SHP77 (cell line): ENCODE data around the gene ROR1.
"Not testable (repeated sequence)": the region's sequence is repeated elsewhere in the genome, so short reads cannot be mapped to it uniquely, and the experiment has no call there.

Experiments used
- DNase-seq, 2 experiments: peaks; one replicate each; lab custom pipeline; 2025; lab: John Stamatoyannopoulos, UW

ROR1 gene

DNA sequence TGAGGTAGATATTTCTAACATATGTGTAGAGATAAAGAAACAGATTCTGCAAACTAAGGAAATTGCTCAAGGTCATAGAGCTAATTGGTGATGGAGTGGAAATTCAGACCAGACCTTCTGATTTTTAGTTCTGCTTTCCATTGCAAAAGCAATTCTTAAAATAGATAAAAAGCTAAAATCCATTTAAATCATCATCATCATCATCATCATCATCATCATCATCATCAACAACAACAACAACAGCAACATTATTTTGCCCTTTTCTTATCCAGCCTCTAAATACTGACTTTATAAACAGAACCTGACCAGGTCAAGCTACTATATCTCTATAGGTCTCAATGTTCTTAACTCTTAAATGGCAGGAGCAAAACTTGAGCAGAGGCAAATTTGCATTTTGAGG, 14.0 kb upstream of the ROR1 start:
- no peak for DNase-seq

DNA sequence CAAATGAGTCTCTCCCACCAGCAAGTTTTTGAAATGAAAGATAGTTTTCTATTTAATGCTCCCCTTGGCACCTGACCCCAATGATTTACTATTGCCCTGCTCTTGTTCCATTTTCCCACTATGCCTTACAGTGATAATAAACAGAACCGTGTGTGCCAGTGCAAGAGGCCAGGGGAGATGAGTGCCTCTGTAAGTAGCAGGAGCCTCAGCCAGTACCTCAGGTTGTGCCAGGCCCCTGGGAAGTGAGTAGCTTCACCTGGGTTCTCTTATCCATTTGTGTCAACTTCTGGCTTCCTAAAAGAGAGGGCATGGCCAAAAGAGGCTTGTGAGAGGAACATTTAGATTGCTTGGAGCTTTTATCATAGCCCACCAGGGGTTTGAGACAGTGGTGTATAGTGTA, 3.4 kb upstream of the ROR1 start:
- DNase-seq = no peak

GRCh38 chr1:63772201-63772600, 1.6 kb upstream of the ROR1 start:
- DNase-seq = no peak

GRCh38 chr1:63772876-63773275, 941 bp upstream of the ROR1 start:
- DNase-seq = no peak

DNA sequence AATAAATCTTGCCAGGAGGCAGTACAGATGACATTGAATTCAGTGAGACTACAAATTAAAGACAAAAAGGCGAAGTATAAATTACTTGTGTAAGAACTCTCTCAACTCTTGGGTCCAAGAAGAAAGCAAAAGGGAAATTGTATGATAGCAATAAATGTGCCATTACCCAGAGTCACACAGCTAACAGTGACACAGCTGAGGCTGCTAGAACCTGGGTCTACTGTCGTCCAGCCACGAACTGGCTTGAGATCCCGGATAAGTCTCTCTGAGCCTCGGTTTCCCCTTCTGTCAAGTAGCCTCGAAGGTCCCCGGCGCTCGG, 362 bp upstream of the ROR1 start:
- no peak for DNase-seq

GRCh38 chr1:63774617-63775417, 1.0 kb downstream of the ROR1 start:
- no peak for DNase-seq

- DNase-seq = no peak
Measured at GRCh38 chr1:63775418-63776127, 1.8 kb downstream of the ROR1 start.

GRCh38 chr1:63777286-63777685, 3.5 kb downstream of the ROR1 start:
- DNase-seq = no peak

- DNase-seq = no peak
Measured at GRCh38 chr1:63777965-63778880, 4.4 kb downstream of the ROR1 start.

- no peak for DNase-seq
Measured at GRCh38 chr1:63779338-63780211, 5.8 kb downstream of the ROR1 start.

DNA sequence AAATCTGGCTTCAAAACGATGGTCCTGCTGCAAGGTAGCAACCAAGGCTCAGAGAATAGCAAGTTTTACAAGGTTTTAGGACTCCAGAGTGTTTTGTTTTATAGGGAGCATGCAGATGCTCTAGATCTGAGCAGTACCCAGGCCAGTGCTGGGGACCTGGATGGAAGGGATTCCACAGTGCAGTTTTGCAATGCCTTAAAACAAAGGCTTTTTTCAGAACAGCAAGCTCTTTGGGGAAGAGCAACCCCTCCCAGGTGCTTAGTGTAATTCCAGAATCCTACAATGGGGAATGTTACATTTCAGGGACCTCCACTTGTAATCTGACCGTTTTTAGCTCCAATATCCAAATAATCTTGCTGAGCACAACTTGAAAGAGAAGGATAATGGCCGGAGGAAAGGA, 6.7 kb downstream of the ROR1 start:
- no peak for DNase-seq

DNA sequence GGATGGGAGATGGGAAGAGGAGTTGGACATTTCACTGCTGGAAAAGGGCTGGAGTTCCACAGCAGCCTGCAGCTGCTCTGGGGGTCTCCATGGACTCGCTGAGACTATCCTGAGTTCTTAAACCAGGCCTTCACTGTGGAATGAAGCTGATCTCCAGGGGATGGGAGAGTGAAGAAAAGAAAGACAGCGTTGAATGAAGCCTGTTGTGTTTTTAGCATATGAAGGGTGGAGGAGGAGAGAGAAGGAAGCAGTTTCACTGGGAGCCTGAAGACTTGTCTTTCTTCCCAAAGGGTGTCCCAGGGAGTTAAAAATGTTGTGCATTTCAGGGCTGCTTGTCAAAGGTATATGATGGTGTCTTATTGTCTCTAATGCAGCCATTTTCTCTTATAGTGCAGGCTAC, 9.2 kb downstream of the ROR1 start:
- no peak for DNase-seq

DNA sequence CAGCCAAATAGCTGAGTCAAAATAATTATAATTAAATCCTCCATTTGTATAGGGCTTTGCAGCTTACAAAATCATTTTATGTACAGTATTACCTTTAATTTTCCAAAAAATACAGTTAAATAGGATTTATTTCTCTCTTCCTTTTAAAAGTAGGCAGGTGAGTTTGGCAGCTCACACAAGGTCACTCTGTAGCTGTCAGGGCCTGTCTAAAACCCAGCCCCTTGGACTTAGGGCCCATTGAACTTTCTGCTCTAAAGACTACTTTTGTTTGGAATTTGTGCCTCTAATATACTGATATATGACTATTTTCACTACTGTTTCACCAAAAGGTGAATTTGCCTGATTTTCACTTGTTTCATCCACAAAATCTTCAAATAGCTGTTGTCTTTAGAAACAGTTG, 10.3 kb downstream of the ROR1 start:
- no peak for DNase-seq

DNA sequence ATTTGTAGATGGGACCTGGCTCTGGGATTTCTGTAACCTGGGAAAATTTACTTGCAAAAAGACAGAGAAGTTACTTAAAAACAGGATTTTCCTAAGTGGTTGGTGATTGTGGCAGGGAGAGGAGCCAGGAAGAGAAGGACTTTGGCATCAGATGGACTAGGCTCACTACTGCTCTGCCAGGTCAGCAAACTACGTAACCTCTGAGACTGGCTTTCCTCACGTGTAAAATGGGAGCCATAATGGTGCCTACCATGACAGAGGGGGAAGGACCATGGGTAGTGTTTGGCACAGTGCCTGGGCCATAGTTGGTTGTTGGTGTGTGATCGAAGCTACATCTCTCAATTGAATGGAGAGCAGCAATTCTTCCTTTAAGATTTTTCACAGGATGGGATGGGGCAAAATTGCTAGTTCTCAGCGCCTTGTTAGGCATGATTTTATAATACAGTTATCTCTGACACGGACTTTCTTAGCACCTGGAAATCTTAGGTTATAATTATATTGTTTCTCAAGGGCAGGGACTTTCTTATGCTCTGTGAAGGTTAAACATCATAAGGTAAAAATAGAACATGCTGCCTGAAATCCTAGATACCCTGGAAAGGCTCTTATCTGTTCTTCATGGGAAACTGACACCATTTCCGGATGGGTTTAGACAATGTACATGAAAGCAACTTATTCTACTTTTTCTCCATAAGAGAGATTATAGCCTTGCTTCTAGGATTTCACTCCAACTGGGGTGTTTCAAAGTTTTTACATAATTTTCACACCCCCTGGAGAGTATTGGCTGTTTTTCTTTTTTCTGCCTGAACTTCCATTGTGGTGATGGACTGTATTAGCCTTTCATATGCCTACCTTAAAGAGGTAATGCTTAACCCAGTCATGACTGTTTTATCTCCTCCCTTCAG, 10.9 kb downstream of the ROR1 start:
- DNase-seq = no peak

DNA sequence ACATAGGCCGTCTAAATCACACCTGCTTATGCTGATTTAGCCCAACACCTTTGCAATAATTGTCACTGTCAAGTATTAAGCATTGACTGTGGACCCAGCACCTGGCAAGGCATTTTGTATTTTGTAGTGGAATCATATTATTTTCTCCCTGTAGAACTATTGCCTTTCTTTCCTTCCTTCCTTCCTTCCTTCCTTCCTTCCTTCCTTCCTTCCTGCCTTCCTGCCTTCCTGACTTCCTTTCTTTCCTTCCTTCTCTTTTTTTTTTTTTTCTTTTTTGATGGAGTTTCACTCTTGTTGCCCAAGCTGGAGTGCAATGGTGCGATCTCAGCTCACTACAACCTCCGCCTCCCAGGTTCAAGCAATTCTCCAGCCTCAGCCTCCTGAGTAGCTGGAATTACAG, 13.5 kb downstream of the ROR1 start:
- DNase-seq = not testable (repeated sequence)

GRCh38 chr1:63787875-63788274, 14.1 kb downstream of the ROR1 start:
- DNase-seq = no peak

- DNase-seq = no peak
Measured at GRCh38 chr1:63789856-63790605, 16.2 kb downstream of the ROR1 start.

DNA sequence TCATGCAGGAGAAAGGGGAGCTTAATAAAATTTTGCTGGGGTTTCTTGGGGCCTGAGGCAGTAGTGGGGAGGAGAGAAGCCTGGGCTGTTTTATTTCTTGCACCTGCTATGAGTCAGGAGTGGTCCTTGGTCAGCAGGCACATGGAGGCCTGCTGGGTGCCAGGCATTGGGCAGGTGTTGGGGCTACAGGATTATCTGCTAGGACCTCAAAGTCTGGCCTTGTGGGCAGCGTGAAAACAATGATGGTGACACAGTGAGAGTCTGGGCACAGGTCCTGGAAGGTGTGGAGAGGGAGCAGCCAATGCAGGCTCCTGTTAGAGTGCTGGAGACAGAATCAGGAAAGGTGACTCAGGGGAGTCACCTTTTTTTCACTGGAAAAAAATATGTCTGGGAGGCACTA, 17.2 kb downstream of the ROR1 start:
- no peak for DNase-seq

- no peak for DNase-seq
Measured at GRCh38 chr1:63792152-63792551, 18.3 kb downstream of the ROR1 start.

DNA sequence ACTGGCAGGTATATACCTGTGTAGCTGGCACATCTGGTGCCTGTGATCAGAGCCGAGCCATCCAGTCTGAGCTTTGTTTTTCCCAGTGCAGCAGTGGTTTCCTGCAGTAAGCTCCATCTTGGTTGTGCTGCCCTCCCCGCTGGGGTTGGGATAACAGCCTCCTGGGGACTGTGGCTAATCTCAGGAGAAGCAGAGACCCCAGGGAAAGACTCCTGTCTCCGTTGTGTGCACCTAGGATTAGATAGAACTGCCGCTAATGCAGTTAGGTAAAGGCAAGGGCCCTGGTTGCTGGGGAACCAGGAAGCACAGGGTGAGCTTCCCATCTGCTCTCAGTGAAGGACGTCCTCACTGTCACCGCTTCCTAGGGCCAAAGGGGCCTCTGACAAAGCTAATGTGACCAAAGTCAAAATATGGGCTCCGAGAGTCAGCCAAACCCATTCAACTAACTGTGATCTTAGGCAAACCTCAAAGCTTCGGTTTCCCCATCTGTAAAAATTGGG, 20.0 kb downstream of the ROR1 start:
- DNase-seq = no peak
